ENCODE data around the gene WDSUB1. TPM values are rescaled to one million over a fixed set of nuclear protein-coding genes. Genes with fewer than 3 reads are reported as not detected.

The WDSUB1 gene
- total and polyA plus RNA-seq, 4 donors, result 2.0 to 6.1 (median 4.4) TPM

DNA sequence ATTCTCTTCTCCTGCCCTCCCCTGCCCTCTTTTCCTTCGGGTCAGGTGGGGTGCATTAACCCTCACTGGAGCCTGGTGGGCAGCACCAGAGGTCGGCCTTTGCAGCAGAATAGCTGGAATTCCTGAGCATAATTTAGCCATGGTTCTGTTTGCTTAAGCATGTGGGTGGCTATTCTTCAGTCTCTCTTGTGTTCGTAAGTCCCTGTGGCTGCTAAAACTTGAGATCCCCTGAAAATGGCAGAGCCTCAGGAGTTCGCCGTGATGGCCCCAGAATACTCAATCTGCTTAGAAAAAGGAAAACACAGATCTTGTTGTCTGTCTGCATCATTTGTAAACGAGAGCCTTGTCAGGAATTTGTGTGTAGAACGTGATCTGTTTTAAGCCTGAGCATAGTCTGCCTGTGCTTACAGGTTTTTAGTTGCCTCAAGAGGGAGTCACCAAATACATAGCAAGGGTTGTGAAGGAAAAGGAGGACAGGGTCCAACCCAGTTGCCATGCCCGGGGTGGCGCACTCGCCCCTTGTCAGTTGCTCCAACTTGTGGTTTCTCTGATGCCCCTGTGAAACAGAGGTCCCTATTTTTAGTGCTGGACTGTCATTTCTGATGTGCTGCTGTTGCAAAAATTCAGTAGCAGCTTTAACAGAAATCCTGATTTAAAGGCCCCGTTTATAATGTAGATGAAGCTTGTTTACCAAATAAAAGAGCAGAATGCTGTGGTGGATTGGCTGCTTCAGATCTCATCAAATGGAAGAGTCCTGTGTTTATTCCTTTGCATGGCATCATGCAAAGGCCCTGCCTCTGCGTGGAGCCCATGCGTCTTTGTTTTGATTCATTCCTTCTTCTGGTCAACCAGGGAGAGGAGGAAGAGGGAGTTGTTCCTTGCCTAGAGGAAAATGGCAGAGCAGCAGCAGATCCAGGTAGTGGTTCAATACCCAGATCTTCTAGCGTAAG, 74.8 kb downstream of the WDSUB1 start:
- Histone ChIP-seq H3K36me3 (ENCODE audit: control insufficient read depth in 4 of 4, insufficient read depth in 3 of 4, low read depth in 1 of 4, low read length in 3 of 4) (peaks cover 0 to 19% (median 0%) of the 10 kb centered on the region in 4 donors), H3K27me3 (ENCODE audit: control insufficient read depth in 4 of 4, insufficient read depth in 4 of 4, low read length in 3 of 4) (no peaks in the 10 kb centered on the region), H3K9me3 (ENCODE audit: control insufficient read depth in 4 of 4, low read length in 3 of 4) (peaks cover 0 to 2% (median 0%) of the 10 kb centered on the region in 4 donors), H3K4me1 (ENCODE audit: control insufficient read depth in 4 of 4, insufficient read depth in 4 of 4, low read length in 3 of 4) (no peaks in the 10 kb centered on the region), H3K9ac (ENCODE audit: low read depth in 1 of 2, low read length in 2 of 2) (no peak overlapping the region), H3K27ac (ENCODE audit: low read depth in 1 of 2, low read length in 2 of 2) (no peak overlapping the region), H3K4me3 (ENCODE audit: low read depth in 1 of 3, low read length in 3 of 3) (no peak overlapping the region)
- TF ChIP-seq, protein P1, sequence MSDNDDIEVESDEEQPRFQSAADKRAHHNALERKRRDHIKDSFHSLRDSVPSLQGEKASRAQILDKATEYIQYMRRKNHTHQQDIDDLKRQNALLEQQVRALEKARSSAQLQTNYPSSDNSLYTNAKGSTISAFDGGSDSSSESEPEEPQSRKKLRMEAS (IDR thresholded peaks at IDR 0.05), result no peak
- no peak for TF ChIP-seq YY1 (IDR thresholded peaks at IDR 0.05)
- TF ChIP-seq, protein P2, sequence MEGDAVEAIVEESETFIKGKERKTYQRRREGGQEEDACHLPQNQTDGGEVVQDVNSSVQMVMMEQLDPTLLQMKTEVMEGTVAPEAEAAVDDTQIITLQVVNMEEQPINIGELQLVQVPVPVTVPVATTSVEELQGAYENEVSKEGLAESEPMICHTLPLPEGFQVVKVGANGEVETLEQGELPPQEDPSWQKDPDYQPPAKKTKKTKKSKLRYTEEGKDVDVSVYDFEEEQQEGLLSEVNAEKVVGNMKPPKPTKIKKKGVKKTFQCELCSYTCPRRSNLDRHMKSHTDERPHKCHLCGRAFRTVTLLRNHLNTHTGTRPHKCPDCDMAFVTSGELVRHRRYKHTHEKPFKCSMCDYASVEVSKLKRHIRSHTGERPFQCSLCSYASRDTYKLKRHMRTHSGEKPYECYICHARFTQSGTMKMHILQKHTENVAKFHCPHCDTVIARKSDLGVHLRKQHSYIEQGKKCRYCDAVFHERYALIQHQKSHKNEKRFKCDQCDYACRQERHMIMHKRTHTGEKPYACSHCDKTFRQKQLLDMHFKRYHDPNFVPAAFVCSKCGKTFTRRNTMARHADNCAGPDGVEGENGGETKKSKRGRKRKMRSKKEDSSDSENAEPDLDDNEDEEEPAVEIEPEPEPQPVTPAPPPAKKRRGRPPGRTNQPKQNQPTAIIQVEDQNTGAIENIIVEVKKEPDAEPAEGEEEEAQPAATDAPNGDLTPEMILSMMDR (IDR thresholded peaks at IDR 0.05; ENCODE audit: low read depth, low read length, missing input control), result no peak
- no peak for TF ChIP-seq NR2F2 (IDR thresholded peaks at IDR 0.05)
- no peak for TF ChIP-seq SP1 (IDR thresholded peaks at IDR 0.05)
- TF ChIP-seq RXRA (IDR thresholded peaks at IDR 0.05), result no peak
- TF ChIP-seq GABPA (IDR thresholded peaks at IDR 0.05 in 1 of 2, conservative IDR thresholded peaks at IDR 0.05 in 1 of 2), result no peak
- no peak for TF ChIP-seq FOXA2 (IDR thresholded peaks at IDR 0.05)
- no peak for TF ChIP-seq FOXA1 (IDR thresholded peaks at IDR 0.05)
- TF ChIP-seq HNF4G (IDR thresholded peaks at IDR 0.05), result no peak
- TF ChIP-seq, protein P3, sequence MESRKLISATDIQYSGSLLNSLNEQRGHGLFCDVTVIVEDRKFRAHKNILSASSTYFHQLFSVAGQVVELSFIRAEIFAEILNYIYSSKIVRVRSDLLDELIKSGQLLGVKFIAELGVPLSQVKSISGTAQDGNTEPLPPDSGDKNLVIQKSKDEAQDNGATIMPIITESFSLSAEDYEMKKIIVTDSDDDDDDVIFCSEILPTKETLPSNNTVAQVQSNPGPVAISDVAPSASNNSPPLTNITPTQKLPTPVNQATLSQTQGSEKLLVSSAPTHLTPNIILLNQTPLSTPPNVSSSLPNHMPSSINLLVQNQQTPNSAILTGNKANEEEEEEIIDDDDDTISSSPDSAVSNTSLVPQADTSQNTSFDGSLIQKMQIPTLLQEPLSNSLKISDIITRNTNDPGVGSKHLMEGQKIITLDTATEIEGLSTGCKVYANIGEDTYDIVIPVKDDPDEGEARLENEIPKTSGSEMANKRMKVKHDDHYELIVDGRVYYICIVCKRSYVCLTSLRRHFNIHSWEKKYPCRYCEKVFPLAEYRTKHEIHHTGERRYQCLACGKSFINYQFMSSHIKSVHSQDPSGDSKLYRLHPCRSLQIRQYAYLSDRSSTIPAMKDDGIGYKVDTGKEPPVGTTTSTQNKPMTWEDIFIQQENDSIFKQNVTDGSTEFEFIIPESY (IDR thresholded peaks at IDR 0.05), result no peak
- TF ChIP-seq TAF1 (conservative IDR thresholded peaks at IDR 0.05), result no peak
- 80% methylated on average over 14 of the region's 14 CpGs for WGBS
- DNase-seq (ENCODE audit: low spot score), result no peak

GRCh38 chr2:159209341-159210306, 76.9 kb downstream of the WDSUB1 start:
- DNase-seq (ENCODE audit: low spot score), result no peak
- Histone ChIP-seq H3K36me3 (ENCODE audit: control insufficient read depth in 4 of 4, insufficient read depth in 3 of 4, low read depth in 1 of 4, low read length in 3 of 4) (peaks cover 0 to 7% (median 5%) of the 10 kb centered on the region in 4 donors), H3K4me1 (ENCODE audit: control insufficient read depth in 4 of 4, insufficient read depth in 4 of 4, low read length in 3 of 4) (no peaks in the 10 kb centered on the region), H3K4me3 (ENCODE audit: low read depth in 1 of 3, low read length in 3 of 3) (no peak overlapping the region), H3K9me3 (ENCODE audit: control insufficient read depth in 4 of 4, low read length in 3 of 4) (no peaks in the 10 kb centered on the region), H3K27me3 (ENCODE audit: control insufficient read depth in 4 of 4, insufficient read depth in 4 of 4, low read length in 3 of 4) (no peaks in the 10 kb centered on the region), H3K27ac (ENCODE audit: low read depth in 1 of 2, low read length in 2 of 2) (no peak overlapping the region), H3K9ac (ENCODE audit: low read depth in 1 of 2, low read length in 2 of 2) (no peak overlapping the region)
- TF ChIP-seq SP1 (IDR thresholded peaks at IDR 0.05) (peak; percentile 41), EGR1 (IDR thresholded peaks at IDR 0.05; ENCODE audit: low read depth in 2 of 2) (no peak)
- 90% methylated on average over 15 of the region's 15 CpGs for WGBS
